MM.1S (cell line): Measurements from ENCODE around the gene EYA2.

Experiments
- DNase-seq: peaks from one replicate; pipeline ENCODE4 v3.0.0-alpha.2; 2015
- H2AFZ ChIP-seq: fragments of 300-600 bp; sonication (generic); 2 replicates; pipeline ENCODE4 v1.6.0; 2016; ENCODE audit warnings: antibody characterized with exemption, low read length
- H3F3A ChIP-seq: fragments of 300-600 bp; sonication (generic); 2 replicates; pipeline ENCODE4 v1.6.1; 2016; ENCODE audit warnings: mild to moderate bottlenecking, antibody characterized with exemption, low read length, moderate library complexity, mixed read lengths; ENCODE audit not compliant: insufficient read depth
- H3K27ac ChIP-seq: fragments of 300-600 bp; sonication (generic); 2 replicates; pipeline ENCODE4 v1.5.1; 2016; ENCODE audit warnings: mild to moderate bottlenecking, low read length
- H3K27me3 ChIP-seq: fragments of 300-600 bp; sonication (generic); replicated peaks from 2 replicates; pipeline ENCODE4 v1.6.0; 2016; ENCODE audit warnings: low read length; ENCODE audit not compliant: insufficient read depth
- H3K36me3 ChIP-seq: fragments of 300-600 bp; sonication (generic); replicated peaks from 2 replicates; pipeline ENCODE4 v1.6.1; 2016; ENCODE audit warnings: mild to moderate bottlenecking, low read length, mixed read lengths; ENCODE audit not compliant: insufficient read depth
- H3K4me1 ChIP-seq: fragments of 300-600 bp; sonication (generic); 2 replicates; pipeline ENCODE4 v1.6.1; 2016; ENCODE audit warnings: low read length, mixed read lengths
- H3K4me2 ChIP-seq: fragments of 300-600 bp; sonication (generic); 2 replicates; pipeline ENCODE4 v1.6.0; 2016; ENCODE audit warnings: low read depth, low read length
- H3K4me3 ChIP-seq: fragments of 300-600 bp; sonication (generic); 2 replicates; pipeline ENCODE4 v1.5.1; 2016; ENCODE audit warnings: low read length, mixed read lengths
- H3K79me2 ChIP-seq: fragments of 300-600 bp; sonication (generic); 2 replicates; pipeline ENCODE4 v1.6.1; 2016; ENCODE audit warnings: mixed run types, low read length, mixed read lengths
- H3K9ac ChIP-seq: fragments of 300-600 bp; sonication (generic); 2 replicates; pipeline ENCODE4 v1.6.1; 2016; ENCODE audit warnings: low read length, mixed read lengths
- H3K9me2 ChIP-seq: fragments of 300-600 bp; sonication (generic); replicated peaks from 2 replicates; pipeline ENCODE4 v1.6.1; 2016; ENCODE audit warnings: mild to moderate bottlenecking, low read length, mixed read lengths; ENCODE audit not compliant: insufficient read depth
- H3K9me3 ChIP-seq: fragments of 300-600 bp; sonication (generic); replicated peaks from 2 replicates; pipeline ENCODE4 v1.6.1; 2016; ENCODE audit warnings: mild to moderate bottlenecking, low read length, mixed read lengths; ENCODE audit not compliant: insufficient read depth
- H4K20me1 ChIP-seq: fragments of 300-600 bp; sonication (generic); 2 replicates; pipeline ENCODE4 v1.6.1; 2016; ENCODE audit warnings: mild to moderate bottlenecking, low read length, moderate library complexity, mixed read lengths; ENCODE audit not compliant: insufficient read depth
- CTCF ChIP-seq: fragments of 300-600 bp; sonication (generic); IDR thresholded peaks from 2 replicates; pipeline ENCODE4 v1.5.1; 2016; ENCODE audit warnings: antibody characterized with exemption, low read length, mixed read lengths
- EZH2 ChIP-seq: fragments of 300-600 bp; sonication (generic); optimal IDR thresholded peaks from 2 replicates; pipeline ENCODE3; 2017; ENCODE audit warnings: low read depth, mild to moderate bottlenecking, antibody characterized with exemption, low read length, mixed read lengths
- EZH2phosphoT487 ChIP-seq: fragments of 300-600 bp; sonication (generic); IDR thresholded peaks from 2 replicates; pipeline ENCODE4 v1.6.1; 2018; ENCODE audit warnings: antibody characterized with exemption, low read length

EYA2 gene

DNA sequence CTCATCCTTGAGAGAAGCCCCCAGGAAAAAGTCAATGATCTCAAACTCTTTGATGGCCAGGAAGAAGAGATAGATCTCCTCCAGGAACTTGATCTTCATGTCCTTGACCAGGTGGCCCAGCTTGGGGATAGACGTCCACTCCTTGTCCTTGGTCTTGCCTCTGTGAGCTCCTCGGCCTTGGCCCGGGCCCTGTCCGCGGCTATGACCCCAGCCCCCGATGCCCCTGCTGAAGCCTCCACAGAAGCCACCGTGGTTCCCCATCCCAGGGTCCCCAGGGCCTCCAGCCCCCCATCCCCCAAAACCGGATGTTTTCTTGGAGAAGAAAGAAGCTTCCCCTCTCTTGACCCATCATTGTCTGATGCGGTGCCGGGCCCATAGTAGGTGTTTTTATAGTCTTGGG is 266.8 kb downstream of the EYA2 start:
- H3K27me3 ChIP-seq, result no peaks in the 10 kb centered on the region
- TF ChIP-seq EZH2 (no peak), EZH2phosphoT487 (no peak), CTCF (no peak)
- no peaks in the 10 kb centered on the region for H3K36me3 ChIP-seq

GRCh38 chr20:47164140-47164539 is 269.5 kb downstream of the EYA2 start:
- Histone ChIP-seq H3K4me1 (no peaks in the 10 kb centered on the region), H3K36me3 (no peaks in the 10 kb centered on the region), H4K20me1 (no peaks in the 10 kb centered on the region), H3K9ac (no peak overlapping the region), H3K27ac (no peak overlapping the region), H3K4me2 (no peak overlapping the region), H3K79me2 (no peaks in the 10 kb centered on the region), H2AFZ (no peak overlapping the region), H3K4me3 (no peak overlapping the region), H3K9me2 (no peaks in the 10 kb centered on the region), H3K9me3 (no peaks in the 10 kb centered on the region), H3F3A (no peaks in the 10 kb centered on the region), H3K27me3 (no peaks in the 10 kb centered on the region)
- TF ChIP-seq CTCF, result no peak
- TF ChIP-seq EZH2, result no peak
- no peak for TF ChIP-seq EZH2phosphoT487
- DNase-seq, result no peak

More for the DNA sequence above, 266.8 kb downstream of the EYA2 start:
- no peaks in the 10 kb centered on the region for H3F3A ChIP-seq
- DNase-seq, result no peak
- H3K27ac ChIP-seq, result no peak overlapping the region
- no peaks in the 10 kb centered on the region for H3K9me3 ChIP-seq
- H3K9me2 ChIP-seq, result no peaks in the 10 kb centered on the region
- H2AFZ ChIP-seq, result no peak overlapping the region
- H3K4me3 ChIP-seq, result no peak overlapping the region
- no peaks in the 10 kb centered on the region for H3K79me2 ChIP-seq
- H4K20me1 ChIP-seq, result no peaks in the 10 kb centered on the region
- no peaks in the 10 kb centered on the region for H3K4me1 ChIP-seq
- no peak overlapping the region for H3K4me2 ChIP-seq
- H3K9ac ChIP-seq, result no peak overlapping the region

DNA sequence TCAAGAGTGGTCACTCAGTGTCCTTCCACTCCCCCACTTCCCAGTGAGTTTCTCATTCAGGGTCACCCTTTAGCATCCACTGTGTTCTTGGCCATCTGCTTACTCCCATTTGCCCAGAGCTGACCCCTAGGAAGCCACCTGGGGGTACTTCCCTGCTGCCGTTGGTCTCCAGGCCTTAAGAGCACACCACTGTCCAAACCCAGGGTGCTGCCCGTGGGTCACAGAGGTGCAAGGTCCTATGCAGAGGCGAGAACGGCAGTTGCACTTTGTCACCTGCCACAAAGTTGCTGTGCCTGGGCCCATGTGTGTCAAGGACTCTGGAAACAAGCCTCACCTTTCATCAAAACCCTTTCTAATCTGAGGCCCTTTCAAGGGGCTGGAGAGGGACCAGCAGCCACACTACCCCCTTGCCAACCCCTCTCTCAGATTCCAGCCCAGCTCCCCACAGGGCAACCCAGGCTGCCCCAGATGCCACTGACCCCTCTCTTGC is 270.8 kb downstream of the EYA2 start:
- Histone ChIP-seq H3K9ac (no peak overlapping the region), H3K36me3 (no peaks in the 10 kb centered on the region), H3K9me3 (no peaks in the 10 kb centered on the region), H3F3A (no peaks in the 10 kb centered on the region), H3K27ac (no peak overlapping the region), H3K4me3 (no peak overlapping the region), H2AFZ (no peak overlapping the region), H3K9me2 (no peaks in the 10 kb centered on the region), H3K4me1 (no peaks in the 10 kb centered on the region), H3K79me2 (no peaks in the 10 kb centered on the region), H3K27me3 (no peaks in the 10 kb centered on the region), H3K4me2 (no peak overlapping the region), H4K20me1 (no peaks in the 10 kb centered on the region)
- TF ChIP-seq EZH2phosphoT487 (no peak), EZH2 (no peak), CTCF (no peak)
- DNase-seq, result no peak
